Spleen (tissue), 11 donors: ENCODE data around the gene METTL21C. TPM values are rescaled to one million over a fixed set of nuclear protein-coding genes. Genes with fewer than 3 reads are reported as not detected.

Experiments used
- DNase-seq: peaks from one replicate; pipeline ENCODE4 v3.0.0-alpha.2; 2020
- H3K27ac ChIP-seq, 8 donors: fragments of 200-600 bp; sonication (generic) in 7 of 8; 1 replicate in 4 of 8; 2 replicates in 4 of 8; pipeline versions ENCODE4 v1.5.0 to v1.8.0; 2016 to 2021; ENCODE audit warnings: inconsistent platforms in 4 of 8, mild to moderate bottlenecking in 4 of 8, moderate library complexity in 1 of 8
- H3K27me3 ChIP-seq, 7 donors: fragments of 200-600 bp; sonication (generic) in 6 of 7; replicated peaks in 1 of 7; 1 replicate in 4 of 7; 2 replicates in 3 of 7; pipeline versions ENCODE4 v1.5.0 to v1.8.0; 2016 to 2021; ENCODE audit warnings: inconsistent platforms in 3 of 7, mild to moderate bottlenecking in 1 of 7
- H3K36me3 ChIP-seq, 6 donors: fragments of 200-600 bp; sonication (generic) in 5 of 6; 1 replicate in 4 of 6; 2 replicates in 2 of 6; pipeline versions ENCODE4 v1.5.0 to v1.8.0; 2016 to 2021; ENCODE audit warnings: inconsistent platforms in 2 of 6
- H3K4me1 ChIP-seq, 6 donors: fragments of 200-600 bp; sonication (generic) in 5 of 6; 1 replicate in 3 of 6; 2 replicates in 3 of 6; pipeline versions ENCODE4 v1.5.0 to v1.8.0; 2016 to 2021; ENCODE audit warnings: inconsistent platforms in 3 of 6
- H3K4me3 ChIP-seq, 8 donors: fragments of 200-600 bp; sonication (generic) in 7 of 8; 1 replicate in 4 of 8; 2 replicates in 4 of 8; pipeline versions ENCODE4 v1.5.0 to v1.8.0; 2016 to 2021; ENCODE audit warnings: inconsistent platforms in 4 of 8, mild to moderate bottlenecking in 4 of 8, moderate library complexity in 2 of 8
- H3K9me3 ChIP-seq, 8 donors: fragments of 200-600 bp; sonication (generic) in 7 of 8; 1 replicate in 4 of 8; 2 replicates in 4 of 8; pipeline versions ENCODE4 v1.5.0 to v1.8.0; 2016 to 2021; ENCODE audit warnings: inconsistent platforms in 4 of 8
- POLR2A ChIP-seq, 3 donors: fragments of 450-650 bp; IDR thresholded peaks; one replicate each; pipeline ENCODE4 v1.5.1; 2017; ENCODE audit warnings: antibody characterized with exemption in 3 of 3, mild to moderate bottlenecking in 1 of 3
- POLR2AphosphoS5 ChIP-seq, 3 donors: sonication (generic); formaldehyde crosslinking; IDR thresholded peaks; one replicate each; pipeline ENCODE4 v1.5.1; 2017; ENCODE audit warnings: antibody characterized with exemption in 3 of 3
- WGBS, 5 donors: extraction: QIAGEN DNeasy Blood & Tissue Kit in 3 of 5; methylation state at CpG; one replicate each; pipeline versions ENCODE4 v1.1.5 to v1.1.7; 2013 to 2018; 5-methylcytosine and 5-hydroxymethylcytosine counted together
- intact Hi-C: fragments of 100-400 bp; cut with DNase I; formaldehyde crosslinking; loops from one replicate; pipeline ENCODE4 v1.15.0; 2023; ENCODE audit warnings: low total_unique reads
- polyA plus RNA-seq, 3 donors: library from polyadenylated mRNA; stranded (reverse); fragments of 200-250 nt; gene quantifications; one replicate each; pipeline ENCODE4 v1.2.1, GENCODE V29; 2013
- total RNA-seq, 7 donors: library from RNA; depleted of rRNA in 3 of 7; stranded (reverse); fragments of >200 nt in 3 of 7; fragmentation: NEBNext Ultra II Directional in 4 of 7; extraction: Animal tissue kit (Norgen Biotek cat#: 25700) in 4 of 7; gene quantifications; one replicate each; pipeline versions ENCODE4 v1.1.0 to v1.2.1, GENCODE V29; 2016 to 2021
- TF ChIP-seq, protein P1 (sequence below), 11 experiments: fragments of 200-600 bp in 7 of 11; fragments of 450-650 bp in 4 of 11; sonication (generic) in 4 of 11; IDR thresholded peaks in 8 of 11; conservative IDR thresholded peaks in 3 of 11; 1 replicate in 7 of 11; 2 replicates in 4 of 11; pipeline versions ENCODE4 v1.4.0 to v1.8.0; 2016 to 2021; ENCODE audit warnings: antibody characterized with exemption in 11 of 11, inconsistent platforms in 4 of 11, mild to moderate bottlenecking in 1 of 11
- donor health status: healthy with polysubstance abuse.
- donor health status: DM: no; HTN: no; CAD: no; lungs with moderate emphysema.
- donor health status: DM: no; HTN: no; CAD: no.
- donor health status: Bipolar disorder and iron deficiency.
- donor health status: healthy.
- donor health status: DM: no; HTN: no; CAD: no.
- donor health status: DM: yes; HTN: yes; CAD: no.

The METTL21C gene
- total and polyA plus RNA-seq, 10 donors, result not detected

DNA sequence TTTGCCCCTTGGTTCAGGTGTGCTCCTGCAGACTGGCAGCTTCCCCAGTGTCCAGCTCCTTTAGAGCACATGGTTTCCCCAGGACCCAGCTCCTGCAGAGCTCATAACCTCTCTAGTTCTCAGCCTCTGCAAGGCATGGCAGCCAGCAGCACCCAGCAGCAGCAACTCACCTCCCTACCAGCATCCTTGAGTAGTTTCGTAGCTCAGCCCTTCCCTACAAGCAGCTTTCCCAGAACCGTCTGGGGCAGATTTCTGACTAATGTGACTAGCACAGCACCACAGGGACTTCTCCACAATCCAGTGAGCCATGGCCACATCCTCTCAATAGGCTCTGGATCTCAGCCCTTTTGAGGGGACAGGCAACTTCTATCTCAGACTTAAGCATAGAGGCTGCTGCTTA lies 14.1 kb upstream of the METTL21C start:
- WGBS, 5 donors, result 76 to 97% (median 88%) methylated on average over 2 of the region's 2 CpGs
- H3K9me3 ChIP-seq, result peaks cover 0 to 15% (median 11%) of the 10 kb centered on the region in 8 donors
- no peaks in the 10 kb centered on the region for H3K36me3 ChIP-seq
- TF ChIP-seq POLR2AphosphoS5 (IDR thresholded peaks at IDR 0.05) (no peak), POLR2A (IDR thresholded peaks at IDR 0.05) (no peak)
- TF ChIP-seq, protein P1, sequence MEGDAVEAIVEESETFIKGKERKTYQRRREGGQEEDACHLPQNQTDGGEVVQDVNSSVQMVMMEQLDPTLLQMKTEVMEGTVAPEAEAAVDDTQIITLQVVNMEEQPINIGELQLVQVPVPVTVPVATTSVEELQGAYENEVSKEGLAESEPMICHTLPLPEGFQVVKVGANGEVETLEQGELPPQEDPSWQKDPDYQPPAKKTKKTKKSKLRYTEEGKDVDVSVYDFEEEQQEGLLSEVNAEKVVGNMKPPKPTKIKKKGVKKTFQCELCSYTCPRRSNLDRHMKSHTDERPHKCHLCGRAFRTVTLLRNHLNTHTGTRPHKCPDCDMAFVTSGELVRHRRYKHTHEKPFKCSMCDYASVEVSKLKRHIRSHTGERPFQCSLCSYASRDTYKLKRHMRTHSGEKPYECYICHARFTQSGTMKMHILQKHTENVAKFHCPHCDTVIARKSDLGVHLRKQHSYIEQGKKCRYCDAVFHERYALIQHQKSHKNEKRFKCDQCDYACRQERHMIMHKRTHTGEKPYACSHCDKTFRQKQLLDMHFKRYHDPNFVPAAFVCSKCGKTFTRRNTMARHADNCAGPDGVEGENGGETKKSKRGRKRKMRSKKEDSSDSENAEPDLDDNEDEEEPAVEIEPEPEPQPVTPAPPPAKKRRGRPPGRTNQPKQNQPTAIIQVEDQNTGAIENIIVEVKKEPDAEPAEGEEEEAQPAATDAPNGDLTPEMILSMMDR (IDR thresholded peaks at IDR 0.05 in 8 of 11, conservative IDR thresholded peaks at IDR 0.05 in 3 of 11), result no peak
- H3K4me3 ChIP-seq, result no peak overlapping the region
- intact Hi-C loops, result no loop called here
- no peaks in the 10 kb centered on the region for H3K4me1 ChIP-seq
- no peak for DNase-seq
- H3K27ac ChIP-seq, result no peak overlapping the region
- H3K27me3 ChIP-seq, result peaks cover 0 to 17% (median 0%) of the 10 kb centered on the region in 7 donors

DNA sequence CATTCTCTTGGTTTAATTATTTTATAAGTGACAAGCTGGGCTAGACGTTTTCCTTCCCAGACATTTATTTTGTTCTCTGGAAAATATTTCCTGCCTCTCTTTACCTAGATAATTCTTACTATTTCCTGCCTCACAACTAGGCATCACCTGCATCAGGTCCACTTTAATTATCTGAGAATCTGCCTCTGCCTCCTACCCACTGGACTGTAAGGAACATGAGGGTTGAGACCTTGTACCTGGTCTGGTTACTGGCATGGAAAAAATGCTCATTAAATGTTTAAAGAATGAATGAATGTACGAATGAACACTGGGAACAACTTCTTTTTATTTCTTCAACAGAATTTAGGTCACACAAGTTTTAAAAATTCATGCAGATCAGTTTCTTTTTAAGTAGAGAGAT lies 13.4 kb upstream of the METTL21C start:
- intact Hi-C loops, result no loop called here
- WGBS, 5 donors, result 45 to 65% (median 58%) methylated on average over 2 of the region's 2 CpGs
- Histone ChIP-seq H3K4me3 (no peak overlapping the region), H3K27me3 (peaks cover 0 to 11% (median 0%) of the 10 kb centered on the region in 7 donors), H3K4me1 (no peaks in the 10 kb centered on the region), H3K27ac (no peak overlapping the region), H3K36me3 (no peaks in the 10 kb centered on the region), H3K9me3 (peaks cover 0 to 15% (median 11%) of the 10 kb centered on the region in 8 donors)
- DNase-seq, result no peak
- TF ChIP-seq POLR2A (IDR thresholded peaks at IDR 0.05) (no peak), POLR2AphosphoS5 (IDR thresholded peaks at IDR 0.05) (no peak)
- TF ChIP-seq, protein P1 (IDR thresholded peaks at IDR 0.05 in 8 of 11, conservative IDR thresholded peaks at IDR 0.05 in 3 of 11), result no peak

DNA sequence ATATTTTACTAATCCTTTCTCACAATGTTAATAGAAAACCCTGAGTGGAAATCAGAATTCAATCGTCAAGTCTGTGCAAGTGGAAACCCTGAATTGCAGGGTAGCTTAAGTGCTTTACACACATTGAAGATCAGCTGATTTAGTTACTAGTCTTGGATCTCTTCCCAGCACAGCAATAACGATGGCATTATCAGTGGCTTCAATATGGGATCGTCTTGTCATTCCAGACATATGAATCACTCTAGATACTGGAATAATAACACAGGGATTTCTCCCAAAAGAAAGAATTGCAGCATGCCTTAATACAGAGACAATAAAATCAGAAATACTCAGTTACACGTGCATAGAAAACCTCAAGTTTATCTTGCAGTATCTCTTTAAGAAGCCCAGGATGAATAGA lies 12.6 kb upstream of the METTL21C start:
- WGBS, 5 donors, result 63 to 71% (median 65%) methylated on average over 4 of the region's 4 CpGs

DNA sequence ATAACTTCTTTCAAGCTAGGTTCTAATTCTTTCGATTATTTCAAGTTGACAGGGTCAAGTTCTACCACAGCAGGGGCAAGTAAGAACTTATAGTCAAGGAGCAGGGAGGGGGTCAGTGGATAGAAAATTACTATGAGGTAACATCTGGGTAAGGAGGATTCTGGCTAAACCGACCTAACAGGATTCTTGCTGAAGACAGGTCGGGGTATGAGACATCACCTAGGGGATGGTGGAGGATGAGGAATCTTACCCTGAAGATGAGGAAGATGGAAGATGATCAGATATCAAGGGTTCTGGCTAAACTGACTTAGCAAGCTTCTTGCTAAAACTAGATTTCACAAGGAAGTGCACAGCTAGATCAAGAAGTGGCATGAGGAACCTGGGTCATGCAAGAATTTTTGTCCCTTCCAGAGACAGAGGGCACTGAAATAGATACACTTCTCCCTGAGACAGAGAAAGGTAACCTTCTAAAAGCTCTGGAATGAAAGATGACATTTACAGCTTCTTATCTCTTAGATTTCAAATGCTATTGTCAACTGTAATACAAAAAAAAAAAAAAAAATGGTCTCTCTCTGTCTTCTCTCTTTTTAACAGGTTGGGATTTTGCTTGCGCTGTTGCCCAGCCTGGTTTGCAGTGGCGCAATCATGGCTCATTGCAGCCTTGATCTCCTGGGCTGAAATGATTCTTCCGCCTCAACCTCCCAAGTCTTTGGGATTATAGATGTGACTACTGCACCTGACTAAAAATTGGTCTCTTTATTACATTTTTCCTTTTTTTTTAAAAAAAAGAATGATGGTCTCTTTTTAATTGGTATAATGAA lies 9.6 kb upstream of the METTL21C start:
- H3K27me3 ChIP-seq, result peaks cover 0 to 10% (median 0%) of the 10 kb centered on the region in 7 donors
- H3K36me3 ChIP-seq, result no peaks in the 10 kb centered on the region
- no peak for DNase-seq
- no peaks in the 10 kb centered on the region for H3K4me1 ChIP-seq
- WGBS, 5 donors, result 79 to 93% (median 82%) methylated on average over 6 of the region's 6 CpGs
- intact Hi-C loops, result no loop called here
- H3K9me3 ChIP-seq, result peaks cover 0 to 9% (median 8%) of the 10 kb centered on the region in 8 donors
- no peak overlapping the region for H3K27ac ChIP-seq
- no peak overlapping the region for H3K4me3 ChIP-seq
- TF ChIP-seq, protein P1 (IDR thresholded peaks at IDR 0.05 in 8 of 11, conservative IDR thresholded peaks at IDR 0.05 in 3 of 11), result no peak
- TF ChIP-seq POLR2AphosphoS5 (IDR thresholded peaks at IDR 0.05), result no peak
- TF ChIP-seq POLR2A (IDR thresholded peaks at IDR 0.05), result no peak

More for the DNA sequence above, 12.6 kb upstream of the METTL21C start:
- Histone ChIP-seq H3K27me3 (peaks cover 0 to 10% (median 0%) of the 10 kb centered on the region in 7 donors), H3K27ac (no peak overlapping the region), H3K9me3 (peaks cover 0 to 15% (median 11%) of the 10 kb centered on the region in 8 donors), H3K4me3 (no peak overlapping the region), H3K4me1 (no peaks in the 10 kb centered on the region), H3K36me3 (no peaks in the 10 kb centered on the region)
- TF ChIP-seq POLR2A (IDR thresholded peaks at IDR 0.05), result no peak
- TF ChIP-seq, protein P1 (IDR thresholded peaks at IDR 0.05 in 8 of 11, conservative IDR thresholded peaks at IDR 0.05 in 3 of 11), result no peak
- no peak for DNase-seq
- intact Hi-C loops, result no loop called here
